Stomach (tissue), 9 donors: ENCODE data around the gene TBCC. TPM values are rescaled to one million over a fixed set of nuclear protein-coding genes. Genes with fewer than 3 reads are reported as not detected.

Experiments used
- DNase-seq, 2 donors: peaks; one replicate each; pipeline versions ENCODE4 v3.0.0 to v3.0.0-alpha.2; 2013 to 2019
- H3K27ac ChIP-seq, 5 donors: fragments of 200-600 bp in 4 of 5; sonication (generic) in 4 of 5; one replicate each; pipeline ENCODE4 v1.5.1; 2013 to 2019; ENCODE audit warnings: mild to moderate bottlenecking in 1 of 5, moderate library complexity in 1 of 5
- H3K27me3 ChIP-seq, 3 donors: fragments of 200-600 bp; sonication (generic); one replicate each; pipeline ENCODE4 v1.5.1; 2017 to 2019; ENCODE audit warnings: mixed run types in 1 of 3
- H3K36me3 ChIP-seq, 4 donors: fragments of 200-600 bp; sonication (generic); 1 replicate in 3 of 4; 2 replicates in 1 of 4; pipeline ENCODE4 v1.5.1; 2016 to 2019
- H3K4me1 ChIP-seq, 4 donors: fragments of 200-600 bp; sonication (generic); one replicate each; pipeline ENCODE4 v1.5.1; 2016 to 2019
- H3K4me3 ChIP-seq, 4 donors: fragments of 200-600 bp; sonication (generic) in 3 of 4; one replicate each; pipeline ENCODE4 v1.5.1; 2016 to 2019; ENCODE audit warnings: mild to moderate bottlenecking in 1 of 4
- H3K9me3 ChIP-seq, 4 donors: fragments of 200-600 bp; sonication (generic); one replicate each; pipeline ENCODE4 v1.5.1; 2016 to 2019
- CTCF ChIP-seq, 7 experiments: fragments of 450-650 bp in 4 of 7; fragments of 200-600 bp in 3 of 7; sonication (generic) in 3 of 7; IDR thresholded peaks; one replicate each; pipeline ENCODE4 v1.5.1; 2016 to 2019; ENCODE audit warnings: antibody characterized with exemption in 7 of 7, control low read depth in 2 of 7, mild to moderate bottlenecking in 1 of 7
- EP300 ChIP-seq: sonication (generic); formaldehyde crosslinking; IDR thresholded peaks from one replicate; pipeline ENCODE4 v1.6.1; 2017; ENCODE audit warnings: antibody characterized with exemption
- POLR2A ChIP-seq, 4 donors: fragments of 450-650 bp; IDR thresholded peaks; one replicate each; pipeline ENCODE4 v1.6.1; 2016; ENCODE audit warnings: antibody characterized with exemption in 4 of 4, control low read depth in 2 of 4, mild to moderate bottlenecking in 1 of 4, moderate library complexity in 1 of 4
- POLR2AphosphoS5 ChIP-seq, 3 donors: sonication (generic); formaldehyde crosslinking; IDR thresholded peaks; one replicate each; pipeline ENCODE4 v1.6.1; 2016; ENCODE audit warnings: antibody characterized with exemption in 3 of 3
- WGBS, 5 donors: extraction: QIAGEN DNeasy Blood & Tissue Kit in 3 of 5; methylation state at CpG; one replicate each; pipeline versions ENCODE4 v1.1.5 to v1.1.7; 2013 to 2018; 5-methylcytosine and 5-hydroxymethylcytosine counted together
- intact Hi-C: fragments of 100-400 bp; cut with DNase I; formaldehyde crosslinking; loops from one replicate; pipeline ENCODE4 v1.15.1; 2023; ENCODE audit warnings: low total_unique reads
- polyA plus RNA-seq, 3 donors: library from polyadenylated mRNA; stranded (reverse); fragments of 200-250 nt; gene quantifications; one replicate each; pipeline ENCODE4 v1.2.3, GENCODE V29; 2013
- total RNA-seq, 5 donors: library from RNA; depleted of rRNA; stranded (reverse); fragments of >200 nt; gene quantifications; one replicate each; pipeline versions ENCODE4 v1.1.0 to v1.2.3, GENCODE V29; 2014 to 2016
- donor health status: healthy with polysubstance abuse.
- donor health status: Bipolar disorder and iron deficiency.
- donor health status: healthy.

TBCC gene
- total and polyA plus RNA-seq, 8 donors: 14.2 to 33.0 (median 18.2) TPM

GRCh38 chr6:42762426-42762859, 16.5 kb upstream of the TBCC start:
- H3K9me3 ChIP-seq: no peaks in the 10 kb centered on the region
- no peak for TF ChIP-seq POLR2AphosphoS5 (IDR thresholded peaks at IDR 0.05)
- no peak for TF ChIP-seq POLR2A (IDR thresholded peaks at IDR 0.05)
- TF ChIP-seq CTCF (IDR thresholded peaks at IDR 0.05): no peak
- TF ChIP-seq EP300: no peak
- intact Hi-C loops: no loop called here
- H3K4me1 ChIP-seq: no peaks in the 10 kb centered on the region
- no peak overlapping the region for H3K4me3 ChIP-seq
- DNase-seq: no peak
- no peak overlapping the region for H3K27ac ChIP-seq
- peaks cover 0 to 31% (median 15%) of the 10 kb centered on the region in 4 donors for H3K36me3 ChIP-seq
- 83 to 98% (median 92%) methylated on average over 3 of the region's 3 CpGs for WGBS, 5 donors
- H3K27me3 ChIP-seq: no peaks in the 10 kb centered on the region

- no peak overlapping the region for H3K27ac ChIP-seq
- no peaks in the 10 kb centered on the region for H3K27me3 ChIP-seq
- no peaks in the 10 kb centered on the region for H3K4me1 ChIP-seq
- no peak overlapping the region for H3K4me3 ChIP-seq
- H3K36me3 ChIP-seq: peaks cover 0 to 31% (median 15%) of the 10 kb centered on the region in 4 donors
- DNase-seq: no peak
- no peaks in the 10 kb centered on the region for H3K9me3 ChIP-seq
- TF ChIP-seq CTCF (IDR thresholded peaks at IDR 0.05): no peak
- no peak for TF ChIP-seq POLR2AphosphoS5 (IDR thresholded peaks at IDR 0.05)
- TF ChIP-seq POLR2A (IDR thresholded peaks at IDR 0.05): no peak
- TF ChIP-seq EP300: no peak
- 81 to 89% (median 83%) methylated on average over 8 of the region's 8 CpGs for WGBS, 5 donors
- intact Hi-C loops: no loop called here
These were observed 15.6 kb upstream of the TBCC start for GRCh38 chr6:42761287-42762067.

- Histone ChIP-seq H3K4me1 (no peaks in the 10 kb centered on the region), H3K27me3 (no peaks in the 10 kb centered on the region), H3K36me3 (peaks cover 0 to 19% (median 15%) of the 10 kb centered on the region in 4 donors), H3K4me3 (no peak overlapping the region), H3K27ac (no peak overlapping the region), H3K9me3 (no peaks in the 10 kb centered on the region)
- 89 to 98% (median 92%) methylated on average over 3 of the region's 3 CpGs for WGBS, 5 donors
- intact Hi-C loops: no loop called here
- DNase-seq: no peak
- TF ChIP-seq POLR2AphosphoS5 (IDR thresholded peaks at IDR 0.05) (no peak), EP300 (no peak), POLR2A (IDR thresholded peaks at IDR 0.05) (no peak), CTCF (IDR thresholded peaks at IDR 0.05) (no peak)
These were observed 13.0 kb upstream of the TBCC start for GRCh38 chr6:42758756-42759430.

GRCh38 chr6:42756722-42757121, 10.8 kb upstream of the TBCC start:
- no peaks in the 10 kb centered on the region for H3K27me3 ChIP-seq
- peaks cover 0 to 19% (median 15%) of the 10 kb centered on the region in 4 donors for H3K36me3 ChIP-seq
- intact Hi-C loops: no loop called here
- TF ChIP-seq POLR2A (IDR thresholded peaks at IDR 0.05) (no peak), EP300 (no peak), CTCF (IDR thresholded peaks at IDR 0.05) (no peak), POLR2AphosphoS5 (IDR thresholded peaks at IDR 0.05) (no peak)
- H3K27ac ChIP-seq: no peak overlapping the region
- 90 to 100% (median 92%) methylated on average over 7 of the region's 7 CpGs for WGBS, 5 donors
- no peak overlapping the region for H3K4me3 ChIP-seq
- H3K9me3 ChIP-seq: no peaks in the 10 kb centered on the region
- H3K4me1 ChIP-seq: peaks cover 0 to 4% (median 0%) of the 10 kb centered on the region in 4 donors
- no peak for DNase-seq
